Measurements from ENCODE around the gene ACTR8. TPM values are rescaled to one million over a fixed set of nuclear protein-coding genes. Genes with fewer than 3 reads are reported as not detected.
"Not testable (repeated sequence)": the region's sequence is repeated elsewhere in the genome, so short reads cannot be mapped to it uniquely, and the experiment has no call there.

The ACTR8 gene, protein sequence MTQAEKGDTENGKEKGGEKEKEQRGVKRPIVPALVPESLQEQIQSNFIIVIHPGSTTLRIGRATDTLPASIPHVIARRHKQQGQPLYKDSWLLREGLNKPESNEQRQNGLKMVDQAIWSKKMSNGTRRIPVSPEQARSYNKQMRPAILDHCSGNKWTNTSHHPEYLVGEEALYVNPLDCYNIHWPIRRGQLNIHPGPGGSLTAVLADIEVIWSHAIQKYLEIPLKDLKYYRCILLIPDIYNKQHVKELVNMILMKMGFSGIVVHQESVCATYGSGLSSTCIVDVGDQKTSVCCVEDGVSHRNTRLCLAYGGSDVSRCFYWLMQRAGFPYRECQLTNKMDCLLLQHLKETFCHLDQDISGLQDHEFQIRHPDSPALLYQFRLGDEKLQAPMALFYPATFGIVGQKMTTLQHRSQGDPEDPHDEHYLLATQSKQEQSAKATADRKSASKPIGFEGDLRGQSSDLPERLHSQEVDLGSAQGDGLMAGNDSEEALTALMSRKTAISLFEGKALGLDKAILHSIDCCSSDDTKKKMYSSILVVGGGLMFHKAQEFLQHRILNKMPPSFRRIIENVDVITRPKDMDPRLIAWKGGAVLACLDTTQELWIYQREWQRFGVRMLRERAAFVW
- total RNA-seq = 38.6 to 45.8 TPM (median 39.3 TPM) in 3 replicates

DNA sequence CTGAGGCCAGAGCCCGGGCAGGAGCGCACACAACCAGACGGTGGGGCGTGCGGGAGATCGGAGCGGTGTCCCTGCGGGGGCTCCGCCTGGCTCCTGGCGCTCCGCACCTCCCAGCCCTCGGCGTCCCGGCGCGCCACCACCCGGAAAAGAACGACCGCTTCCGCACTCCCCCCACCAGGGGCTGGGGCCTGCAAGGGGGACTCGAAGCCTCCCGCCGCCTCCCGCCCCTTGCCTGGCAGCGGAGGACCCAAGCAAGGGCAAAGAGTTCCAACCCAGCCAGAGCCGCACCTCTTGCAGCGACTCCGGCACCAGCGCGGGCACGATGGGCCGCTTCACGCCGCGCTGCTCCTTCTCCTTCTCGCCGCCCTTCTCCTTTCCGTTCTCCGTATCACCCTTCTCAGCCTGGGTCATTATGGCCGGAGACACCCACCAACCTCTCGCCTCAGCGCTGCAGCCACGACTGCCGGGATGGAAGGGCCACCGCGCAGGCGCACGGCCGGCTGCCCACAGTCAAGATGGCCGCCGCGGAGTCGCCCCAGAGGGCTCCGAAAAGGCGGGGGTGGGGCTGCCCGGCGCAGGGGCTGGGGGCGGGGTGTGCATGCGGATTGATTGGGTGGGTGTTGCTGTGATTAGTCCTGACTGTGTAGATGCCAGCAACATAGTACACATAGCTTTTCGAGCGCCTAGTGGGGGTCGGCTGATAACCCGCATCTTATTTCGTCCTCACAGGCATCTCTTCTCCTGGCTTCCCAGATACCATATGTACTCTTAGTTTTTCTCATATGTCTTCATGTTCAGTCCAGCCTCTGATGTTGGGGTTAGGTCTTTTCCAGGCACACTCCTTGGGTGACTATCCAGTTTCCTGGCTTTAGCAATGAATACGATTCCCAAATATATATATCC, at the start of gene ACTR8:
Gene ACTR8 (minus strand): TSS at position 462 of the 903 bp plus-strand sequence. CDS start 51 bp downstream, at position 411.
- Mint-ChIP-seq H3K27ac (peak within 1 kb of the TSS; percentile 97), H3K9me3 (no peaks in the 10 kb centered on the region)

DNA sequence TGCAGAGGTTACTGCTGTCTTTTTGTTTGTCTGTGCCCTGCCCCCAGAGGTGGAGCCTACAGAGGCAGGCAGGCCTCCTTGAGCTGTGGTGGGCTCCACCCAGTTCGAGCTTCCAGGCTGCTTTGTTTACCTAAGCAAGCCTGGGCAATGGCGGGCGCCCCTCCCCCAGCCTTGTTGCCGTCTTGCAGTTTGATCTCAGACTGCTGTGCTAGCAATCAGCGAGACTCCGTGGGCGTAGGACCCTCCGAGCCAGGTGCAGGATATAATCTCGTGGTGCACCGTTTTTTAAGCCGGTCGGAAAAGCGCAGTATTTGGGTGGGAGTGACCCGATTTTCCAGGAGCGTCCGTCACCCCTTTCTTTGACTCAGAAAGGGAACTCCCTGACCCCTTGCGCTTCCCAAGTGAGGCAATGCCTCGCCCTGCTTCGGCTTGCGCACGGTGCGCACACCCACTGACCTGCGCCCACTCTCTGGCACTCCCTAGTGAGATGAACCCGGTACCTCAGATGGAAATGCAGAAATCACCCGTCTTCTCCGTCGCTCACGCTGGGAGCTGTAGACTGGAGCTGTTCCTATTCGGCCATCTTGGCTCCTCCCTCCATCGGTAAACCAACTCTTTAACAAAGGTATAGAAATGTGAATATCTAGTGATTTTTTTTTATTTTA, 45.4 kb upstream of the ACTR8 start:
- not testable (repeated sequence) for DNase-seq (ENCODE audit: low spot score in 2 of 2, unreplicated experiment in 2 of 2); H3K27ac Mint-ChIP-seq; H3K36me3 Mint-ChIP-seq; H3K4me3 Mint-ChIP-seq; H3K9me3 Mint-ChIP-seq
- Mint-ChIP-seq H3K27me3 (ENCODE audit: low read depth) (peaks cover 17% of the 10 kb centered on the region), H3K4me1 (peaks cover 25% of the 10 kb centered on the region)

More for the DNA sequence above, at the start of gene ACTR8:
- H3K36me3 Mint-ChIP-seq = peaks cover 28% of the 10 kb centered on the region
- TF ChIP-seq, protein P1, sequence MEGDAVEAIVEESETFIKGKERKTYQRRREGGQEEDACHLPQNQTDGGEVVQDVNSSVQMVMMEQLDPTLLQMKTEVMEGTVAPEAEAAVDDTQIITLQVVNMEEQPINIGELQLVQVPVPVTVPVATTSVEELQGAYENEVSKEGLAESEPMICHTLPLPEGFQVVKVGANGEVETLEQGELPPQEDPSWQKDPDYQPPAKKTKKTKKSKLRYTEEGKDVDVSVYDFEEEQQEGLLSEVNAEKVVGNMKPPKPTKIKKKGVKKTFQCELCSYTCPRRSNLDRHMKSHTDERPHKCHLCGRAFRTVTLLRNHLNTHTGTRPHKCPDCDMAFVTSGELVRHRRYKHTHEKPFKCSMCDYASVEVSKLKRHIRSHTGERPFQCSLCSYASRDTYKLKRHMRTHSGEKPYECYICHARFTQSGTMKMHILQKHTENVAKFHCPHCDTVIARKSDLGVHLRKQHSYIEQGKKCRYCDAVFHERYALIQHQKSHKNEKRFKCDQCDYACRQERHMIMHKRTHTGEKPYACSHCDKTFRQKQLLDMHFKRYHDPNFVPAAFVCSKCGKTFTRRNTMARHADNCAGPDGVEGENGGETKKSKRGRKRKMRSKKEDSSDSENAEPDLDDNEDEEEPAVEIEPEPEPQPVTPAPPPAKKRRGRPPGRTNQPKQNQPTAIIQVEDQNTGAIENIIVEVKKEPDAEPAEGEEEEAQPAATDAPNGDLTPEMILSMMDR (IDR thresholded peaks at IDR 0.05; ENCODE audit: unreplicated experiment) = no peak
- peaks cover 17% of the 10 kb centered on the region for H3K4me1 Mint-ChIP-seq
- DNase-seq (ENCODE audit: low spot score in 2 of 2, unreplicated experiment in 2 of 2) = peak; percentile 75 to 88
- H3K4me3 Mint-ChIP-seq = peak within 1 kb of the TSS; percentile 98
- H3K27me3 Mint-ChIP-seq (ENCODE audit: low read depth) = no peaks in the 10 kb centered on the region

DNA sequence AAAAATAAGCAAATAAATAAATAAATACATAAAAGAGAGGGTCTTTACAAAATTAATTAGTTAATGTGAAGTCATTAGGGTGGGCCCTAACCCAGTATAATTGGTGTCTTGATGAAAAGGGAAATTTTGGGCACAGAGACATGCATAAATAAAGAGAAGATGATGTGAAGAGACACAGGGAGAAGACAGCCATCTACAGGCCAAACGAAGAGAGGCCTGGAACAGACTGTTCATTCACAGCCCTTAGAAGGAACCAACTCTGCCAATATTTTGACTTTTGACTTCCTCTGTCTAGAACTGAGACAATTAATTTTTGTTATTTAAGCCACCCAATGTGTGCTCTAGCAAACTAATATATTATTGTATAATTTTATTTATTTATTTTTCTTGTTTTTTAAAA, 39.3 kb upstream of the ACTR8 start:
- Mint-ChIP-seq H3K9me3 (peaks cover 22% of the 10 kb centered on the region), H3K4me3 (no peak overlapping the region), H3K4me1 (no peaks in the 10 kb centered on the region), H3K36me3 (no peaks in the 10 kb centered on the region), H3K27ac (no peak overlapping the region), H3K27me3 (ENCODE audit: low read depth) (peaks cover 29% of the 10 kb centered on the region)
- no peak for DNase-seq (ENCODE audit: low spot score in 2 of 2, unreplicated experiment in 2 of 2)
- TF ChIP-seq, protein P1 (IDR thresholded peaks at IDR 0.05; ENCODE audit: unreplicated experiment) = no peak

DNA sequence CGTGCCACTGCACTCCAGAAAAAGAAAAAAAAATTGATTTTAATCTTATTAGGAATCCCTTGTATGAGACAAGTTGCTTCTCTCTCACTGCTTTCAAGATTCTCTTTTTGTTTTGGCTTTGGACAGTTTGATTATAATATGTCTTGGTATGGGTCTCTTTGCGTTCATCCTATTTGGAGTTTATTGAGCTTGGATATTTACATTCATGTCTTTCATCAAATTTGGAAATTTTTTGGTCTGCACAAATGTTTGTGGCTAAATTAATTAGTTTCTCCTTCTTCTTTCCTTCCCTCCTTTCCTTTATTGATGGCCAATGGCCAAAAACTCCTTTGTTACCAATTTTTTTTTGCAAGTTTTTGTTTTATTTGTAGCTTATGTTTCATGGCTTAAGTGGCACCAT, 37.8 kb upstream of the ACTR8 start:
- H3K27ac Mint-ChIP-seq = no peak overlapping the region
- H3K9me3 Mint-ChIP-seq = peaks cover 22% of the 10 kb centered on the region
- H3K27me3 Mint-ChIP-seq (ENCODE audit: low read depth) = peaks cover 41% of the 10 kb centered on the region
- no peaks in the 10 kb centered on the region for H3K4me1 Mint-ChIP-seq
- H3K4me3 Mint-ChIP-seq = no peak overlapping the region
- no peak for DNase-seq (ENCODE audit: low spot score in 2 of 2, unreplicated experiment in 2 of 2)
- TF ChIP-seq, protein P1 (IDR thresholded peaks at IDR 0.05; ENCODE audit: unreplicated experiment) = no peak
- no peaks in the 10 kb centered on the region for H3K36me3 Mint-ChIP-seq

DNA sequence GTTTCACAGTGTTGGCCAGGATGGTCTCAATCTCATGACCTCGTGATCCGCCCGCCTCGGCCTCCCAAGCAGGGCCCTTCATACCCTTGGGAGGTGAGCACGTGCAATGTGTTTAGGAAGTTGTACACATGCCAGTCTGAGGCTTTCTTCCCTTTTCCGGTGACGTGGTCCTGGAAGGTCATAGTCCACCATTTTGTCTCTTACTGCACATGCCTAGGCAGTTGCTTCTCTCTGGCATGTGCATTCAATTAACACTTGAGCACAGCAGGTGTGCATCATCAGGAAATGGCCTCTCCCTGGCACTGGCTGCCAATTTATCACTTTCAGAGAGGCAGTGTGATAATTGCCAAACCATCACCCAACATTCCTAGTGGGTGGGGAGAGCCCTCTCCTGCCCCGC, 31.4 kb upstream of the ACTR8 start:
- no peaks in the 10 kb centered on the region for H3K36me3 Mint-ChIP-seq
- H3K4me1 Mint-ChIP-seq = no peaks in the 10 kb centered on the region
- no peak overlapping the region for H3K27ac Mint-ChIP-seq
- peaks cover 27% of the 10 kb centered on the region for H3K9me3 Mint-ChIP-seq
- H3K27me3 Mint-ChIP-seq (ENCODE audit: low read depth) = peaks cover 60% of the 10 kb centered on the region
- DNase-seq (ENCODE audit: low spot score in 2 of 2, unreplicated experiment in 2 of 2) = no peak
- TF ChIP-seq, protein P1 (IDR thresholded peaks at IDR 0.05; ENCODE audit: unreplicated experiment) = no peak
- no peak overlapping the region for H3K4me3 Mint-ChIP-seq

Measured in mesothelial cell of epicardium (in vitro differentiated cells).